H1 (cell line): Measurements from ENCODE around the gene NDUFB11. TPM values are rescaled to one million over a fixed set of nuclear protein-coding genes. Genes with fewer than 3 reads are reported as not detected.

Source experiments
- BACH1 ChIP-seq: IDR thresholded peaks from 2 replicates; pipeline ENCODE4 v1.6.1; 2012; ENCODE audit warnings: low read length, improper control_type of control experiment
- CTBP2 ChIP-seq: IDR thresholded peaks from 2 replicates; pipeline ENCODE4 v1.7.0; 2011; ENCODE audit warnings: borderline replicate concordance, mild to moderate bottlenecking, moderate library complexity, mixed read lengths, low read length; ENCODE audit not compliant: insufficient read depth, insufficient read length
- JUN ChIP-seq: IDR thresholded peaks from 2 replicates; pipeline ENCODE4 v1.6.1; 2011; ENCODE audit warnings: low read depth, mild to moderate bottlenecking, improper control_type of control experiment, low read length
- SRF ChIP-seq: IDR thresholded peaks from 2 replicates; pipeline ENCODE4 v1.6.1; 2011; ENCODE audit warnings: mild to moderate bottlenecking, low read depth, low read length, moderate library complexity
- YY1 ChIP-seq: IDR thresholded peaks from 2 replicates; pipeline ENCODE4 v1.6.1; 2011; ENCODE audit warnings: low read depth, mild to moderate bottlenecking, low read length
- polyA plus RNA-seq, 7 experiments: library from polyadenylated mRNA; depleted of rRNA in 3 of 7; stranded (reverse) in 5 of 7; unstranded in 2 of 7; fragments of >200 nt in 5 of 7; fragments of 200-250 nt in 2 of 7; gene quantifications; 1 replicate in 5 of 7; 2 replicates in 1 of 7; 4 replicates in 1 of 7; pipeline versions ENCODE4 v1.2.1 to v1.2.3, GENCODE V29; 2011 to 2013; ENCODE audit warnings: missing spikeins in 2 of 7, mixed read lengths in 2 of 7
- total RNA-seq: library from RNA; stranded (reverse); fragmentation: NEBNext Ultra II Directional; extraction: Animal tissue kit (Norgen Biotek cat#: 25700); gene quantifications from 2 replicates; pipeline ENCODE4 v1.2.1, GENCODE V29; 2021

NDUFB11 gene
- total and polyA plus RNA-seq, 2 of the 8 experiments (the other 6 are each of a cell fraction or from before 2014, with no cell fraction given) = 120 to 131 TPM

DNA sequence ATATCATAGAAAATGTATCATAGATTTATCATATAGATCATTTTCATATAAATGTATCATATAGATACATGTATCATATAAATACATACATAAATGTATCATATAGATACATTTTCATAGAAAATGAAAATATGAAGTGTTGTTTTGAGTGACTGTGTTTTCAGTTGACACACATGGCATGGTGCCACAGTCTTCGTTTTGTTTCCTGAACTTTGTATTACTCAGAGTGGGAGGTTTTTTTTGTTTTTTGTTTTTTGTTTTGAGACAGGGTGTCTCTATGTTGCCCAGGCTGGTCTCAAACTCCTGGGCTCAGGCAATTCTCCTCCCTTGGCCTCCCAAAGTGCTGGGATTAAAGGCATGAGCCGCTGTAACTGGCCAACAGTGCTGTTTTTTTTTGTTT lies 4.4 kb upstream of the NDUFB11 start (continued):
- TF ChIP-seq YY1 (no peak), BACH1 (no peak), CTBP2 (no peak), SRF (no peak), JUN (no peak)
